IPS-18c (cell line): ENCODE results near the gene CD38.
"Not testable (repeated sequence)": the region's sequence is repeated elsewhere in the genome, so short reads cannot be mapped to it uniquely, and the experiment has no call there.

ENCODE experiments used
- H3K4me3 ChIP-seq: 2 replicates; pipeline ENCODE4 v1.7.0; 2013; ENCODE audit warnings: low read depth, mild to moderate bottlenecking, low read length, moderate library complexity; ENCODE audit not compliant: insufficient read depth
- H3K9me3 ChIP-seq: one replicate; pipeline ENCODE4 v1.6.1; 2013; ENCODE audit warnings: mild to moderate bottlenecking, low read length, moderate library complexity; ENCODE audit not compliant: control insufficient read depth, insufficient read depth

The CD38 gene

GRCh38 chr4:15778289-15779241 is at the start of gene CD38:
Gene CD38, plus strand, starts transcription at chr4:15778328. Its CDS starts 87 bp downstream, at chr4:15778415.
- Histone ChIP-seq H3K9me3 (no peaks in the 10 kb centered on the region), H3K4me3 (peak within 1 kb of the TSS; percentile 57)

GRCh38 chr4:15729910-15730533 is 48.1 kb upstream of the CD38 start:
- Histone ChIP-seq H3K4me3 (no peak overlapping the region), H3K9me3 (no peaks in the 10 kb centered on the region)

- not testable (repeated sequence) for H3K4me3 ChIP-seq, H3K9me3 ChIP-seq
Observed at GRCh38 chr4:15733061-15733460, 45.1 kb upstream of the CD38 start.

- no peak overlapping the region for H3K4me3 ChIP-seq
- no peaks in the 10 kb centered on the region for H3K9me3 ChIP-seq
Observed at GRCh38 chr4:15735536-15735935, 42.6 kb upstream of the CD38 start.

GRCh38 chr4:15736514-15737050 is 41.5 kb upstream of the CD38 start:
- no peak overlapping the region for H3K4me3 ChIP-seq
- H3K9me3 ChIP-seq, result no peaks in the 10 kb centered on the region

- Histone ChIP-seq H3K9me3 (no peaks in the 10 kb centered on the region), H3K4me3 (no peak overlapping the region)
Observed at GRCh38 chr4:15737255-15737654, 40.9 kb upstream of the CD38 start.

- no peak overlapping the region for H3K4me3 ChIP-seq
- H3K9me3 ChIP-seq, result no peaks in the 10 kb centered on the region
Observed at GRCh38 chr4:15738877-15739276, 39.3 kb upstream of the CD38 start.

- Histone ChIP-seq H3K9me3 (no peaks in the 10 kb centered on the region), H3K4me3 (no peak overlapping the region)
Observed at GRCh38 chr4:15740764-15741404, 37.2 kb upstream of the CD38 start.

GRCh38 chr4:15742083-15742582 is 36.0 kb upstream of the CD38 start:
- no peak overlapping the region for H3K4me3 ChIP-seq
- no peaks in the 10 kb centered on the region for H3K9me3 ChIP-seq

GRCh38 chr4:15742637-15743036 is 35.5 kb upstream of the CD38 start:
- H3K9me3 ChIP-seq, result no peaks in the 10 kb centered on the region
- no peak overlapping the region for H3K4me3 ChIP-seq

- Histone ChIP-seq H3K4me3 (no peak overlapping the region), H3K9me3 (no peaks in the 10 kb centered on the region)
Observed at GRCh38 chr4:15744016-15744545, 34.0 kb upstream of the CD38 start.

GRCh38 chr4:15746110-15746509 is 32.0 kb upstream of the CD38 start:
- H3K9me3 ChIP-seq, result no peaks in the 10 kb centered on the region
- no peak overlapping the region for H3K4me3 ChIP-seq

GRCh38 chr4:15749001-15749400 is 29.1 kb upstream of the CD38 start:
- H3K4me3 ChIP-seq, result no peak overlapping the region
- H3K9me3 ChIP-seq, result no peaks in the 10 kb centered on the region

GRCh38 chr4:15751153-15751552 is 27.0 kb upstream of the CD38 start:
- H3K4me3 ChIP-seq, result no peak overlapping the region

GRCh38 chr4:15753081-15753480 is 25.0 kb upstream of the CD38 start:
- no peak overlapping the region for H3K4me3 ChIP-seq
- H3K9me3 ChIP-seq, result no peaks in the 10 kb centered on the region

More at GRCh38 chr4:15751153-15751552, 27.0 kb upstream of the CD38 start:
- no peaks in the 10 kb centered on the region for H3K9me3 ChIP-seq

GRCh38 chr4:15753786-15754185 is 24.3 kb upstream of the CD38 start:
- Histone ChIP-seq H3K9me3 (no peaks in the 10 kb centered on the region), H3K4me3 (no peak overlapping the region)

- Histone ChIP-seq H3K4me3 (no peak overlapping the region), H3K9me3 (no peaks in the 10 kb centered on the region)
Observed at GRCh38 chr4:15754323-15754722, 23.8 kb upstream of the CD38 start.
